ENCODE data around the gene MCM3AP.
"Not testable (repeated sequence)": the region's sequence is repeated elsewhere in the genome, so short reads cannot be mapped to it uniquely, and the experiment has no call there.

DNA sequence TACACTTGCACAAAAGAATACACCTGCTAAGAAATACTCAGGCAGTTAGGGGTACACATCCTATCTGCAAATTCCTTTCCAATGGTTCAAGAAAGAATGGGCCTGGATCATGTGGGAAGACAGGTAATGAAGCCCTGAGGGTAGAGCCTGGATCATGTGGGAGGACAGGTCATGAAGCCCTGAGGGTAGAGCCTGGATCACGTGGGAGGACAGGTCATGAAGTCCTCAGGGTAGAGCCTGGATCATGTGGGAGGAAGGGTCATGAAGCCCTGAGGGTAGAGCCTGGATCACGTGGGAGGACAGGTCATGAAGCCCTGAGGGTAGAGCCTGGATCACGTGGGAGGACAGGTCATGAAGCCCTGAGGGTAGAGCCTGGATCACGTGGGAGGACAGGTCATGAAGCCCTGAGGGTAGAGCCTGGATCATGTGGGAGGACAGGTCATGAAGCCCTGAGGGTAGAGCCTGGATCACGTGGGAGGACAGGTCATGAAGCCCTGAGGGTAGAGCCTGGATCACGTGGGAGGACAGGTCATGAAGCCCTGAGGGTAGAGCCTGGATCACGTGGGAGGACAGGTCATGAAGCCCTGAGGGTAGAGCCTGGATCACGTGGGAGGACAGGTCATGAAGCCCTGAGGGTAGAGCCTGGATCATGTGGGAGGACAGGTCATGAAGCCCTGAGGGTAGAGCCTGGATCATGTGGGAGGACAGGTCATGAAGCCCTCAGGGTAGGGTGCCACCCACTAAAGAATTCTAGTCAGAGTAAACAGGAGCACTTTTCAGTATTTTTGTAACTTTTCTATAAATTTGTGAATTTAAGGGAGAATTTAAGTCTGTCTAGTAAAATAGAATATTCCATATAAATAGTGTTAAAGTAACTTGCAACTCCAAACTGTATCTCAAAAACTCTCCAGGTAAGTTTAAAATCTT lies 84.3 kb downstream of the MCM3AP start:
- TF ChIP-seq, protein P1, sequence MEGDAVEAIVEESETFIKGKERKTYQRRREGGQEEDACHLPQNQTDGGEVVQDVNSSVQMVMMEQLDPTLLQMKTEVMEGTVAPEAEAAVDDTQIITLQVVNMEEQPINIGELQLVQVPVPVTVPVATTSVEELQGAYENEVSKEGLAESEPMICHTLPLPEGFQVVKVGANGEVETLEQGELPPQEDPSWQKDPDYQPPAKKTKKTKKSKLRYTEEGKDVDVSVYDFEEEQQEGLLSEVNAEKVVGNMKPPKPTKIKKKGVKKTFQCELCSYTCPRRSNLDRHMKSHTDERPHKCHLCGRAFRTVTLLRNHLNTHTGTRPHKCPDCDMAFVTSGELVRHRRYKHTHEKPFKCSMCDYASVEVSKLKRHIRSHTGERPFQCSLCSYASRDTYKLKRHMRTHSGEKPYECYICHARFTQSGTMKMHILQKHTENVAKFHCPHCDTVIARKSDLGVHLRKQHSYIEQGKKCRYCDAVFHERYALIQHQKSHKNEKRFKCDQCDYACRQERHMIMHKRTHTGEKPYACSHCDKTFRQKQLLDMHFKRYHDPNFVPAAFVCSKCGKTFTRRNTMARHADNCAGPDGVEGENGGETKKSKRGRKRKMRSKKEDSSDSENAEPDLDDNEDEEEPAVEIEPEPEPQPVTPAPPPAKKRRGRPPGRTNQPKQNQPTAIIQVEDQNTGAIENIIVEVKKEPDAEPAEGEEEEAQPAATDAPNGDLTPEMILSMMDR (conservative IDR thresholded peaks at IDR 0.05; ENCODE audit: low read length): not testable (repeated sequence)
- not testable (repeated sequence) for TF ChIP-seq EZH2phosphoT487 (IDR thresholded peaks at IDR 0.05; ENCODE audit: borderline replicate concordance, low read depth, low read length)

All from OCI-LY7 (cell line).